ENCODE measurements around the gene C4B. TPM values are rescaled to one million over a fixed set of nuclear protein-coding genes. Genes with fewer than 3 reads are reported as not detected.
A peak's percentile ranks its signal among the peaks of the same experiment; 100 is the strongest.

The C4B gene
- total RNA-seq, 1 experiment from 2014 or later: 7.7 TPM

GRCh38 chr6:31969712-31970603 lies 44.6 kb upstream of the C4B start:
- DNase-seq (ENCODE audit: unreplicated experiment): no peak
- intact Hi-C loops (cut with micrococcal nuclease): loop anchor here (10.0 kb wide), 1 partner anchor 185 kb away; the partner anchor contains the start of genes PPT2 and PRRT1
- Mint-ChIP-seq H3K4me1 (ENCODE audit: insufficient read depth, unreplicated experiment) (peaks cover 21% of the 10 kb centered on the region), H3K4me3 (ENCODE audit: unreplicated experiment) (peak overlapping the region; percentile 80), H3K27me3 (ENCODE audit: insufficient read depth, unreplicated experiment) (no peaks in the 10 kb centered on the region), H3K27ac (ENCODE audit: low read depth, unreplicated experiment) (peak overlapping the region; percentile 100), H3K36me3 (ENCODE audit: insufficient read depth, unreplicated experiment) (peaks cover 85% of the 10 kb centered on the region), H3K9me3 (ENCODE audit: unreplicated experiment) (no peaks in the 10 kb centered on the region)
- BruUV-seq (replicated peaks): no TSS peak
- POLR2A ChIA-PET: interaction anchor here (0.6 to 6.9 kb wide), 11 partner anchors 8 to 309 kb away, joined by 3 to 109 read pairs (median 9); partner anchors contain the start of genes ATF6B, C6orf47, CFB and EHMT2
- no peak for TF ChIP-seq CTCF (IDR thresholded peaks at IDR 0.05; ENCODE audit: unreplicated experiment)
- CTCF ChIA-PET: interaction anchor here (0.5 to 3.9 kb wide), 8 partner anchors 10 to 1604 kb away, joined by 3 to 14 read pairs (median 3); no protein-coding TSS in a partner anchor

GRCh38 chr6:31970604-31971271 lies 43.9 kb upstream of the C4B start:
- ChIA-PET CTCF (interaction anchor here (0.6 to 1.5 kb wide), 5 partner anchors 9 to 1604 kb away, joined by 3 to 4 read pairs (median 3); no protein-coding TSS in a partner anchor), POLR2A (interaction anchor here (0.6 to 6.9 kb wide), 21 partner anchors 9 to 429 kb away, joined by 3 to 109 read pairs (median 5); partner anchors contain the start of genes AGPAT1, ATF6B, C6orf47 and CFB)
- Mint-ChIP-seq H3K4me1 (ENCODE audit: insufficient read depth, unreplicated experiment) (peaks cover 21% of the 10 kb centered on the region), H3K36me3 (ENCODE audit: insufficient read depth, unreplicated experiment) (peaks cover 81% of the 10 kb centered on the region), H3K4me3 (ENCODE audit: unreplicated experiment) (peak overlapping the region; percentile 80), H3K9me3 (ENCODE audit: unreplicated experiment) (no peaks in the 10 kb centered on the region), H3K27ac (ENCODE audit: low read depth, unreplicated experiment) (peak overlapping the region; percentile 100), H3K27me3 (ENCODE audit: insufficient read depth, unreplicated experiment) (no peaks in the 10 kb centered on the region)
- BruUV-seq (replicated peaks): no TSS peak
- intact Hi-C loops (cut with micrococcal nuclease): loop anchor here (1.0 to 10.0 kb wide), 2 partner anchors 11 to 184 kb away; partner anchors contain the start of genes PPT2, PRRT1 and SKIC2
- TF ChIP-seq CTCF (IDR thresholded peaks at IDR 0.05; ENCODE audit: unreplicated experiment): no peak
- peak; percentile 23 for DNase-seq (ENCODE audit: unreplicated experiment)

GRCh38 chr6:31971279-31971992 lies 43.2 kb upstream of the C4B start:
- Mint-ChIP-seq H3K36me3 (ENCODE audit: insufficient read depth, unreplicated experiment) (peaks cover 75% of the 10 kb centered on the region), H3K4me1 (ENCODE audit: insufficient read depth, unreplicated experiment) (peaks cover 21% of the 10 kb centered on the region), H3K4me3 (ENCODE audit: unreplicated experiment) (peak overlapping the region; percentile 80), H3K27me3 (ENCODE audit: insufficient read depth, unreplicated experiment) (no peaks in the 10 kb centered on the region), H3K9me3 (ENCODE audit: unreplicated experiment) (no peaks in the 10 kb centered on the region), H3K27ac (ENCODE audit: low read depth, unreplicated experiment) (peak overlapping the region; percentile 100)
- TSS peak; percentile 78 for BruUV-seq (replicated peaks)
- ChIA-PET POLR2A (interaction anchor here (0.5 to 6.9 kb wide), 38 partner anchors 9 to 1328 kb away, joined by 3 to 109 read pairs (median 5); partner anchors contain the start of genes AGPAT1, ATF6B, BAG6 and C6orf47), CTCF (interaction anchor here (0.6 to 1.5 kb wide), 4 partner anchors 19 to 779 kb away, joined by 3 to 5 read pairs (median 4); no protein-coding TSS in a partner anchor)
- DNase-seq (ENCODE audit: unreplicated experiment): no peak
- intact Hi-C loops (cut with micrococcal nuclease): loop anchor here (1.0 to 10.0 kb wide), 2 partner anchors 12 to 183 kb away; partner anchors contain the start of genes PPT2, PRRT1 and SKIC2
- TF ChIP-seq CTCF (IDR thresholded peaks at IDR 0.05; ENCODE audit: unreplicated experiment): no peak
